HG02970 (cell line): ENCODE results near the gene EPHA10.
"Not testable (repeated sequence)": the region's sequence is repeated elsewhere in the genome, so short reads cannot be mapped to it uniquely, and the experiment has no call there.

Source experiments
- ATAC-seq: cut with Tn5 transposase; IDR thresholded peaks from one replicate; pipeline ENCODE4 v1.9.1; 2021; ENCODE audit warnings: mild to moderate bottlenecking, moderate library complexity, moderate number of reproducible peaks; ENCODE audit not compliant: unreplicated experiment, low FRiP score

The EPHA10 gene

DNA sequence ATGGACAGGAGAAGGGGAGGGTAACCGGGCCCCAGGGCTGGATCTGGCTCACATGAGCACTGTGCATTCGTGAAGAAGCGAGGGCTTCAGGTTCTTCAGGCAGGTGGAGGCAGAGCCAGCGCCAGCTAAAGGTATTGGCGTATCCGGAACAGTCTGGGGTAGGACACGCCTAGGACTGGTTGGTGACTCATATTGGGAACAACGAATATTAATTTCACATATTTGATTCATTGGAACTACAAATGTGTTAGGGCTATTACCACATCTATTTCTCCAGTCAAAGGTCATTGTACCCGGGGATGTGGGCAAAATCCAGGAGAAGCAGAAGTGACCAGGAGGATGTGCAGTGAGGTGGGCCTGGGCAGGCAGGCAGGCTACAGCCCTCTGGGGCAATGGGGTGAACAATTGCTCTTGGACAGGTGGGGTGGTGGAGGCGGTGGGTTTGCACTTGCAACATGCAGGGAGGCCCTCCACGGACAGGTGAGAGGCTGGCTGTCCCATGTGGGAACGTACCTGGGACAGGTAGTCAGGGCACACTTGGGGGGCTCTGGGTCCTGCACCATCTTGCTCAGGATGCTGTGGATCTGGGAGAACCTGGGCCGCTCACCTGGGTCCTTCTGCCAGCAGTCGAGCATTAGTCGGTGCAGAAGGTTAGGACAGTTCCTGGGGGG lies 45.9 kb downstream of the EPHA10 start:
- no peak for ATAC-seq

- no peak for ATAC-seq
Observed at GRCh38 chr1:37718181-37718900, 46.6 kb downstream of the EPHA10 start.

DNA sequence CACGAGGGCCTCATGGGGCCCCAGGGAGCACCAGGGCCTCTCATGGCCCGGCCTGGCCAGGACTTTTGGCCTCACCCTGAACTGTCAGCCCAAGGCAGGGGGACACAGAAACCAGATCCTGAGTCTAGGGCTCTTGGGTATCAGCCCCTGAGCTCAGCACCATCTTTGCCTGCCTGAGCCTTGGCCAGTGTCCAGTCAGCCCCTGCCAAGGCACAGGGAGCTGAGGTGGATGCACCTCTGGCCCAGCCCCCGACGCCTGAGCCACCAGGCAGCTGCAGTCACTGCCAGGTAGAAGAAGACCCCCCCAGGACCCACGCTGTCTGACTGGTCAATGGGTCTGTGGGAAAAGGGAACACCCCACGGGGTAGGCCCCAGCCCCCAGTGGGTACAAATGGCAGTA lies 47.3 kb downstream of the EPHA10 start:
- no peak for ATAC-seq

DNA sequence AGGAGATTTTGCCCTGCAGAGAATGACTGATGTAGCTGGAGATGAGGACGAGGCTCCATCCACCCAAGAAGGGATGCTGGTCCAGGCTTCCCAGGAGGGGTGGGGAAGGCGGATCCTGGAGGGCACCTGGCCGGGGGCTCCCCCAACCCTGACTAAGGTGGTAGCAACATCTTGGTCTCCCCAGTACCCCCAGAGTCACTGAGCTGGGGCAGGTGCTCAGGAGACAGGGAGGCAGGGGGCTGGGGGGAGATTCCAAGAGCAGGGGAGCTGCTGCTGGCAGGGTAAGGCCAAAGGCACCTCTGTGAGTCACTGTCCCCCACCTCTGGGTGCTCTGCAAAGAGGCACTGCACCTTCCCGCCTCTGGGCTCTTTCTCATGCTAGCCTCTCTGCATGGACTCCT lies 48.6 kb downstream of the EPHA10 start:
- ATAC-seq = no peak

DNA sequence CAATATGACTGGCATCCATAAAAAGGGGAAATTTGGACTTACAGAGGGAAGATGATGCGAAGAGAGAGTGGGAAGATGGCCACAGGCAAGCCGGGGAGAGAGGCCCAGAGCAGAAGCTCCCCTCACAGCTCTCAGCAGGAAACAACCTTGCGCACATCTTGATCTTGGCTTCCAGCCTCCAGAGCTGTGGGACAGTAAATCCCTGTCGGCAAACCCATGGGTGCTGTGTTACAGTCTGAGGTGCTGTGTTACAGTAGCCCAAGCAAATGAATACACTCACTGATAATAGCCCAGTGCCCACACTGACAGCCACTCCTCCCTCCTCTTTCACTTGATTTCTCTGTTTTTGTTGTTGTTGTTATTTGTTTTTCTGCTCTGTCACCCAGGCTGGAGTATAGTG lies 50.2 kb downstream of the EPHA10 start:
- no peak for ATAC-seq

DNA sequence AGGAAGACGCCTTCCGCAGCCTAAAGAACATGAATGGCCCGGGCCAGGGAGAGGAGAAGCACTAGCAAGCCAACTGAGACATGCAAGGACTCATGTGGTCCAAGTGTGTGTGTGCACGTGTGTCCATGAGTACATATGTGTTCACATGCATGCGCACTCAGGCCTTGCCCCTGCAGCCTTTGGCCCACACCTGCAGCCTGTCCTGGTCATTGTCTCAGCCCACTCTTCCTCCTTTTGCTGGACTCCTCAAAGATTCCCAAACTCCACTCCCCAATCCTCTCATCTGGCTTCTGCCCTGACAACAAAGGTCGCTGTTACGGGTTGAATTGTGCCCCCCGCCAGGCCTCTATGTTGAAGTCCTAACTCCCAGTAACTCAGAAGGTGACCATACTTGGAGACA lies 50.7 kb downstream of the EPHA10 start:
- ATAC-seq = no peak

DNA sequence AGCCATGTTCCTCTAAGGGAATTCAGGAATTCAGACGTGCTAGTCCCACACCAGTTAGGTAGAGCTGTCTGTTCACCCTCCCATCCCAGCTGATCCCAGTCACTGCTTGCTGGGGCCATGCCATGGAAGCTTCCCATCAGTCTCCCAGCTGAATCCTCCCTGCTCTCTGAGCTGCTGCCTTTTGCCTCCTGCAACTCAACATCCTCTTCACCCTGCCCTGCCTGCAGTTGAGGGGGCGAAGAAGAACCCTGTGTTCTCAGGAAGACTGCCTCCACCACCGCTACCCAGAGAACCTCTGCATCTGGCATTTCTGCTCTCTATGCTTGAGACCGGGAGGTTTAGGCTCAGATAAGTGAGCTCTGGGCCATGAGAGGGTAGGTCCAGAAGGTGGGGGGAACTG lies 56.4 kb downstream of the EPHA10 start:
- no peak for ATAC-seq

DNA sequence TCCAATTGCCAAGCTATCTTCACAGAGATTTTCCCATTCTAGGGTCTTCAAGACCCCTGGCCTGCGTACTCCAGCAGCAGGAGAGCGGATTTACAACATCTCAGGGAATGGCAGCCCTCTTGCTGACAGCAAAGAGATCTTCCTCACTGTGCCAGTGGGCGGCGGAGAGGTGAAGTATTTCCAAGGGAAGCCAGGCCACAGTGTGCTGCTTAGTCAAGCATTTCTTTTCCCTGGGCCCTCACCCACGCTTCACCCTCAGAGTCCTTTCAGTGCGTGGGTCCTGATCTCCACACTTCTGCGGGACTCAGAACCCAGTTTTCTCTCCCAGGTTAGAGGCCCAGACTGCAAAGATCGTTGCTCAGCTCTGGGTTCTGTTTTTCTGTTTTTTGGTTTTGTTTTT lies 59.5 kb downstream of the EPHA10 start:
- no peak for ATAC-seq

DNA sequence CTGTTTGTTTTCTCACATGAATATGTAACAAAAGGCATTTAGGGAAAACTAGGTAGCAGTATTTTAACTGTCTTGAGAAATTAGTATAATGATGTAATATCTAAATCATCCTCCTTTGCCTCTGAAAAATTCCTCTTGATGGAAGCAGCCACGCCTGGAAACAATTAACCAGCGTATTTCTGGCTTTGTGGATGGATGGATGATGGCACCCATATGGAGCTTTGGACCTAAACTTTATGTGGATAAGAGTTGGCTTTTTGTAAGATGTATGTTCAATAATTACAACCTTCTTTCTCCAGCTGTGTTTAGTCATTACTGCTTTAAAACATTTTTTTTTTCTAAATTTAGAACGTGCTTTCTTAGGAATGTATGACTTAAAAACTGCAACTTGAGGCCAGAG lies 60.0 kb downstream of the EPHA10 start:
- ATAC-seq = no peak

- no peak for ATAC-seq
Observed at GRCh38 chr1:37703061-37703460, 61.9 kb downstream of the EPHA10 start.

GRCh38 chr1:37701051-37701450 lies 63.9 kb downstream of the EPHA10 start:
- no peak for ATAC-seq

GRCh38 chr1:37699147-37699546 lies 65.8 kb downstream of the EPHA10 start:
- ATAC-seq = no peak

DNA sequence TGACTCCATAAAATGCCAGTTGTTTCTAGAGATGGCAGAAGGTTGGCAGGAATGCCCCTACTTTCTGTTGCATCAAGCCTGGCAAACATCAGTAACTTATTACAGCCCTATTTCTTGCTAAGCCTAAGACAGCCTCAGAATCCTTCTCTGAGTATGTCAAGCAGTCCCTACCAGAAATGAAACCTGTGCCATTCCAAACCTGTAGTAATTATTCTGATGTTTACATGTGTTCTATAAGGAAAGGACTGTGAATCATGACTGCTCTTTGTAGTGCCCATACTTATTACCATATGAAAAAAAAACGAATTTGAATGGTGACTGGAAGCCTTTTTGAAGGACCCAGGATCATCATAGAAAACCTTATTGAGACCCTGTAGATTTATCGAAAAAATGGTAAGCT lies 67.2 kb downstream of the EPHA10 start:
- no peak for ATAC-seq

- no peak for ATAC-seq
Observed at GRCh38 chr1:37697090-37697489, 67.8 kb downstream of the EPHA10 start.

DNA sequence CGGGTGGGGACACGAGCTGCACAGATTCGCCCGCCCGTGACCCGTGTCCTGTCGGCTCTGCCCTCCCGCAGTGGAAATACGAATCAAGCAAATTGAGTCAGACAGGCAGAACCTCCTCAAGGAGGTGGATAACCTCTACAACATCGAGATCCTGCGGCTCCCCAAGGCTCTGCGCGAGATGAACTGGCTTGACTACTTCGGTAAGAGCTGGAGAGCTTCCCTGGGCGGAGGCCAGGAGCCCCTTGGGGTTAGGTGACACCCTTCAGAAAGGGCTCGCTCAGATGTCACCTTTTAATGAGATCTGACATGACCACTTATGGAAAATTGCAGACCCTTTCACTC lies 72.1 kb downstream of the EPHA10 start:
- ATAC-seq = no peak

DNA sequence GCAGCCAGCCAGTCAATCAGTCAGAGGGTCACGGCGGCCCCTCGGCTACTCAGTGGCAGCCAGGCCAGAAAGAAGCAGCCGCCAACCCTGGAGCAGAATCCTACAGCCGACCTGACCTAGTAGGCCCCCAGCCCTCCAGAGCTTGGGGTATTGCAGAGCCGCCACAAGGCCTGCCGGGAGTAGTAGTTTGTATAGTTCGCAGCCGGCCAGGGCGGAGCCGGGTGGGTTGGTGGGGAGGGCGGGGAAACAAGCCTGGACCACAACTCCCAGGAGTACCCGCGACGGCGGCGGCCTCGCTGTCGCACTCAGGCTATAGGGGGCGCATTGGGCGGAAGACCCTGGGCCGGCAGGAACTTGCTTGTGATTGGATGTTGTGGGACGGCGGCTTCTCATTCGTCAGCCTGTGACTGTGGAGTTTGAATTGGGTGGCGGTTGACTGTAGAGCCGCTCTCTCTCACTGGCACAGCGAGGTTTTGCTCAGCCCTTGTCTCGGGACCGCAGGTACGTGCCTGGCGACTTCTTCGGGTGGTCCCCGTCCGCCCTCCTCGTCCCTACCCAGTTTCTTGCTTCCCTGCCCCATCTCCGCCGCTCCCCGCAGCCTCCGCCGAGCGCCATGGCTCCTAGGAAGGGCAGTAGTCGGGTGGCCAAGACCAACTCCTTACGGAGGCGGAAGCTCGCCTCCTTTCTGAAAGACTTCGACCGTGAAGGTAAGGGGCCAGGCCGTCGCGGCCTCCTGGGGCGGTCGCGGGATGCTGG lies 72.7 kb downstream of the EPHA10 start, which contains the start of gene CDCA8:
Gene CDCA8, plus strand, starts transcription at position 439 of the 756 bp plus-strand sequence. Its CDS starts 175 bp downstream, at position 614.
- peak; percentile 77 for ATAC-seq

DNA sequence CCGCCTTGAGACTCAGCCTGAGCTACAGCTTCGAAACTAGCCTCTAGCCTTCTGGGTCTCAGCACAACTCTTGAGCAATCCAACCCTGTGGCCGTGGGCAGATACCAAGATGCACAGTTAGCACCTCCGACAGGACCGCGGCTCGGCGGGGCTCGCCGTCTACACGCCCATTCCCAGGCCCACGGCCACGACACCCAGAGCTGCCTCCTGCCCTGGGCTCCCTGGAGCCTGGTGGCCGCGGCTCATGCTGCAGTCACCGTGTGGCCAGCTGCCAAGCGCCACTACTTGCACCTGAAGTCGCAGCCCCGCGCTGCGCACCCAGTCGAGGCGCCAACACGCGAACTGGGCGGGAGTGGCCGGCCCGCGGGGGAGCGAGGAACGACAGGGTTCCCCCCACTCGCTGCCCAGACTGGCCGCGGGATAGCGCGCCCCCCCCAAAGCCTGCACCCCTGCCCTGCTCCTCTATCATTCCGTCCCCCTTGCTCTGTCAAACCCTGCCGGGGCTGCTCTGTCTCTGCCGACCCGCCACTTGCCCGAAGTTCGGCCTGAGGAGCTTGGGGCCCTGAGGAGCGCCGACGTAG lies 73.3 kb downstream of the EPHA10 start:
- ATAC-seq = no peak

GRCh38 chr1:37688926-37689325 lies 76.0 kb downstream of the EPHA10 start:
- ATAC-seq = no peak

DNA sequence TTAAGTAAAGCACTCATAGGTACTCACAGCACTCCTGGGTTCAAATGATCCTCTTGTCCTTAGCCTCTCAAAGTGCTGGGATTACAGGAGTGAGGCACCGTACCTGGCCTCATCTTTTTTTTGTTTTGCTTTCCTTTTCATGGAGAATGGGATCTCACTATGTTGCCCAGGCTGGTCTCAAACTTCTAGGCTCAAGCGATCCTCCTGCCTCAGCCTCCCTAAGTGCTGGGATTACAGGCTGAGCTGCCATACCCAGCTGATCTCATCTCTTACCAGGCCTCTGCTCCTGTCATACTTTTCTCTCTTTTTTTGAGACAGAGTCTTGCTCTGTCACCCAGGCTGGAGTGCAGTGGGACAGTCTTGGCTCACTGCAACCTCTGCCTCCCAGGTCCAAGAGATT lies 77.2 kb downstream of the EPHA10 start:
- not testable (repeated sequence) for ATAC-seq

- no peak for ATAC-seq
Observed at GRCh38 chr1:37685722-37686121, 79.2 kb downstream of the EPHA10 start.

DNA sequence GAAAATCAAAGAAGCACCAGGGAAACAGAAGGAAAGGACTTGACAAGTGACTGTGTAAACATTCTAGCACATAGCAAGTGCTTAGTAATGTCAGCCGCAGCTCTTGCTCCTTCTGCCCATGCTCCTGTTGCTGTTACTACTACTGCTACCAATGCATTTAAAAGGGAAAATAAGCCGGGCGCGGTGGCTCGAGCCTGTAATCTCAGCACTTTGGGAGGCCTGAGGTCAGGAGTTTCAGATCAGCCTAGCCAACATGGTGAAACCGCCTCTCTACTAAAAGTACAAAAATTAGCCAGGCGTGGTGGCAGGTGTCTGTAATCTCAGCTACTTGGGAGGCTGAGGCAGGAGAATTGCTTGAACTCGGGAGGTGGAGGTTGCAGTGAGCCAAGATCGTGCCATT lies 80.7 kb downstream of the EPHA10 start:
- ATAC-seq = not testable (repeated sequence)
